Bone marrow (tissue), 2 donors: ENCODE data around the gene LRRC53.

ENCODE experiments used
- DNase-seq, 2 donors: peaks; one replicate each; lab custom pipeline; 2025; lab: John Stamatoyannopoulos, UW

The LRRC53 gene

DNA sequence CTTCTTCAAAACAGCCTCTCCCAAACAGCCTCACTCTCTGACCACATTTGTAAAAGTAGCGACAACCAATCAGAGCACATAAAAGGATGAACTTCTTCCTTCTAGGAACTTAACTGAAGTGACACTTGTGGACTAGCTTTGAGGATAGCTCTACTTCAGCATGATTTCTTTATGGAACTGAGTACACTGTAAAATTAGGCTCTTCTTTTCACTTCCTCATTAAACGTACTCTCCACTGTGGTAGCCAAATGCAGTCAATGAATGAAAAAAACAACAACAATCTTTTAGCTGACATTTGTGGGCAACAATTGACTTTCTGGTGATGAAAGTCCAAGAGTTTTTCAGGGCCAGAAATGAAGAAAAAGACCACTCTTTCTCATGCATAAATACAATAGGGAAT is 9.6 kb downstream of the LRRC53 start:
- DNase-seq: no peak

DNA sequence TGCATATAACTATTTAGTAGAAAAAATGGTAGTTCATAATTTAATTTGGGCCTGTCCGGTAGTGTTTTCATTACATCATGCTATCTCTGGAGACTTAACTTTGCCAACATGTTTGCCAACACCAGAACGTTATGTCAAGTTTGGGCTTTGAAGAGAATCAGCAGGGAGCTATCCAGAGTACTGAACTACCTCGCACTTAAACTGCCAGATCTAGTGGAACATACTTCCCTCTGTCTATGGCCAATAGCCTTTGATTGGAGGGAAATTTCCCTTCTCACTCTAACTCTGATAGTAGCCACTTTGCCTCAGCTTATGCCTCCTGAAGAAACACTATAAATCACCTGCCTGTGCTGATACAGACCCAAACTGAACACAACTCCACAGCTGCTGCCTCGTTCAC is 10.0 kb downstream of the LRRC53 start:
- no peak for DNase-seq

DNA sequence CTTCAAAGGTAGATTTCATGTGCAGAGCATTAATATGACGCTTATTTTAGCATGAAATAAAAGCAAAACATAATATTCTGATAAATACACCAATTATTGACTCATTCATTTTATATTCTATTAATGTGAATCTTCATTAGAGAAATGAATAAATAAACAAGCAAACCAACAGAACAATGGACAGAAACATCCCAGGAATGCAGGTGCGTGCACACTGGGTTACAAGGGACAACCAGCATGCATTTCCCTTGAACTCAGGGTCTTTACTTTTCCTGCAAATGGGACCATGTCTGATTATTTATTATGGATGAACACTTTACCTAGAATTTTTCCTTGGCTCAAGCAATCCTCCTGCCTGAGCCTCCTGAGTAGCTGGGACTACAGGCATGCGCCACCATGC is 13.5 kb downstream of the LRRC53 start:
- DNase-seq: no peak

DNA sequence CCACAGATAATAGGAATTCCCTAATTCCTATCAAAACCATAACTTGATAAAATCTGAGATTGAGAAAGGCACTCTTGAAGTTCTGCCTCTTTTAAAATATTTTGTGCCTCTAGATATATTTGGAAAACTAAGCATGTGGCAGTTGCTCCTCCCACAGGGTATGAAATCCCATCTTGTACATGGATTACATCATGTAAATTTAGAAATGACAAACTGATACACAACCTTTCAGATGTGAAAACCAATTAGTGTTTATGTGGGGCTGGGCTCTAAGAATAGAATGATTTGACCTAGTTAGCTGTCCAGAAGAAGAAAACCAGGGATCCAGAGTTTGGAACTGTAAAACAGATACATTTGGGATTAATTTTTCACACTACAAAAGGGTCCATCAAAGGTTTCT is 15.7 kb downstream of the LRRC53 start:
- DNase-seq: no peak

DNA sequence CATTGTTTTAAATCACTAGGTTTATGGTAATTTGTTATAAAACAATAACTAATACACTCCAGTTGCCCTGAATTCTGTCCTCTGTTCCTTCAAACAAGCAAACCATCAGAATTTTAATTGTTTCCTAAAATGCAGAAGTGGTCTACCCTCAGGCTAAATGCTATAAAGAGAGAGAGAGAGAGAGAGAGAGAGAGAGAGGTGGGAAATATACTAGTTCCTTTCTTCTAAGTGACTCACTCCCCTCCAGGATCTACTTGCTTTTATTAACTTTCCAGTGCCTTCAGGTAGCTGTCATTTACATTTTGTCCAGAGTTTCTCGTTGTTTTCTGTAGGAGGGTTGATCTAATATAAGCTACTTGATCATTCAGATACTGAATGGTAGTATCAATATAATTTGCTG is 26.4 kb downstream of the LRRC53 start:
- DNase-seq: no peak

DNA sequence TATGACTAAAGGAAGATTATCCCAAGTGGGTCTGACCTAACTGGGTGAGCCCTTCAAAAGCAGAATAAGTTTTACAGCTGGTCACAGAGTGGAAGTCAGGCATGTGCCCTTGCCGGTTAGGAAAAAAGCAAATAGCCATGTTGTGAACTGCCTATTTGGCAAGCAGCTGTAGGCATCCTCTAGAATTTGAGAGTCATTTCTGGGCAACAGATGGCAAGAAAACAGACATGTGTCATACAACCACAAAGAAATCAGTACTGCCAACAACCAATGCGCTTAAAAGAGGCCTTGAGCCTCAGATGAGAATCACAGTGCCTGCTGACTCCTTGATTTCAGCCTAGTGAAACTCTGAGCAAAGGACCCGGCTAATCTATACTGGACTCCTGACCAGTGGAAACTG is 26.8 kb downstream of the LRRC53 start:
- no peak for DNase-seq

DNA sequence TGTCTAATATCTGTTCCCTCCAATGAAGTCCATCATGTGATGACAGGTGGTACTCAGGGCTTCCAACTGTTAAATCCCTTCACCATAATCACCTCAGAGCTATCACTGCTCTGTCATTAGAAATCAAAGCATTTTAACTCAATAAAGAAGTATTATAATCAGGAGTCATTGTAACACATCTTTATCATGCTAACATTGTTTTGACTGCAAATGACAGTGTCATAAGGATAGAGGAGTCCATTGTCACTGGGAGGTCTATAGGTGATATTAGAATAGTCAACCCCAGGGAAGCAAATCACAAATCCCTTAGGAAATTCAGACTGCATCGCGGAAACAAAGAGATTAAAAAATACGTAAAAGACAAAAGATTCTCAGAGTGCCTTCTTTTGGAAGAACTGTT is 30.8 kb downstream of the LRRC53 start:
- no peak for DNase-seq

DNA sequence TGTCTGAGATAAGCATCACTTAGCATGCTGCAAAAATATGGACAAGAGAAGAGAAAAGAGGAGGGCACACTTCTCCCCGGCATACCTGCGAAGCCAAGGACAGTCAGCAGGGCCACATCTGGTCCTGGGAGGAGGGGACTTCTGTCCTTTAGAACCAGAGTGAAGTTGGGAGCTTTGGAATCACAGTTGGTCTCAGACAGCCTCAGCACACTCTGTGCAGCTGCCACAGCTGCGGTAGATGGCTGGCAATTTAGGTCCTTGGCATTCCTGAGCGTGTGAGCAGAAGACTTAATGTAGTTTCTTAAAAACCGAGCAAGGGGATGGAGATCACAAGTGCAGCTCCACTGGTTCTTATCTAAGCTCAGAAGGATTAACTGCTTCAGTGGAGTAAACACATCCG is 32.3 kb downstream of the LRRC53 start:
- DNase-seq: no peak

DNA sequence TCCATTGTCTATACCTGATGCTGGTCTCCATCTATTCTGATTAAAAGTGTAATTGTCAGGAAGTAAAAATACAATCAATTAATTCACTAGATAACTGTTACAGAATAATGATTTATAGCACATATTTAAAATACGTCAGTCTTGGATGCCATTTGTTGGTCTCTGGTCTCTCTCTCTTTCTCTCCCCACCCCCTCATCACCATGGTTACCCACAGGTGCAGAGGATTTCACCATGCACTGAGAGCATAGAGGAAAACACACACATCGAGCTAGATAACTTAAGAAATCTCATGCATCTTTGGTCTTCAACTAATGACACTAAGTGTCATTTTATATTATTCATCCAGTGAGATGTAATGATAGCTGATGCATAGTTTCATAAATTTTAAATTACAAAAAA is 33.4 kb downstream of the LRRC53 start:
- no peak for DNase-seq

DNA sequence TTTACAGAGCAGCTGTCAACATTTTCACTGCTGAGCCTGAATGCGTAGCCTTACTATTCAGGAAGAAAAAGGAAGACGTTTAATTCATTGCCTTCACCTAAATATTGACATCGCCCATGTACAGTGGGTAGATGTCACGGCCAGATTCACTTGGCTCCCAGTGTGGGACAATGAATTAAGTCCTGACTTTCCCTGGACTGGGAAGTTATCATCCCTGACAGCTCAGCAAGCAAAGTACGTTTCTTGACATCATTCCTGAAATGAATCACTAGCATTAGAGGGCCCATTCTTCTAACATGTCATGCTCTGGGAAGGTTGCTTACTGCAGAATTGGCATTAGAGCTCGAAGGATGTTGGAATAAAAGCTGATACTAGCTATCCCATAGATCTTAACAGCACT is 37.8 kb downstream of the LRRC53 start:
- no peak for DNase-seq

DNA sequence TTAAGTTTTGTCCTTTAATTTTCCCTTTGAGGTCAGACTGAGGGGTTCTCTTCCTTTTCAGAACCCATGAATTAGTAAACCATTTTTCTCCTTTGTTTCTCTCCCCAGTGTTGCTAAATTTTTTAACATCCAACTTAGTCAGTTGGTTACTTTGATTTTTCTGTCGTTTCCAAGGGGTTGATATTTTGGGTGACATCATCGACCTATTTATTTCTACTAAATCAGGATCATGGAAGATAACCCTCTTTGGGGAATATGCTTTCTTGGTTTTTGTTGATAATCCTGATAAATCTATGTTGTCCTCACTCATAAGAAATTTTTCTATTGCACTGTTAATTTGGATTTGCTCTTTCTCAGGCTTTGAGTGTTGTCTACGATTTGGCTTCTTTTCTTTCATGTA is 40.9 kb downstream of the LRRC53 start:
- no peak for DNase-seq

DNA sequence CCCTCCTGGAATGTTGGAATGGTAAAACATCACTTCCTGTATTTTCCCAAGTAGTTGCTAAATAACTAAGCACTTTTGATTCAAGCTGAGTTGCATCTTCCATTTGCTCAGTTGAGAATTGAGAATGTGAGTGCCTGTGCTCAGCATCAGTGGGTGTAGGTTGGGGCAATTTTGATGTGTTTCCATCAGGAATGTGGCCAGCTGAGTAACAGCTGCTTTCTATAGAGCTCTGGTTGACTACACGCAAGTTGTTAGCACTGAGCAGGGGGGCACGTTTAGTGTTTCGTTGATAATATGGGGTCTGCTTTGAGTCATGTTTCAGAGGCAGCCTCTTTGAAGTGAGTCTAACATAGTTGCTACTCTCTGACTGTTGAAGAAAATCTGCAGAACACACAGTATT is 41.5 kb downstream of the LRRC53 start:
- no peak for DNase-seq

DNA sequence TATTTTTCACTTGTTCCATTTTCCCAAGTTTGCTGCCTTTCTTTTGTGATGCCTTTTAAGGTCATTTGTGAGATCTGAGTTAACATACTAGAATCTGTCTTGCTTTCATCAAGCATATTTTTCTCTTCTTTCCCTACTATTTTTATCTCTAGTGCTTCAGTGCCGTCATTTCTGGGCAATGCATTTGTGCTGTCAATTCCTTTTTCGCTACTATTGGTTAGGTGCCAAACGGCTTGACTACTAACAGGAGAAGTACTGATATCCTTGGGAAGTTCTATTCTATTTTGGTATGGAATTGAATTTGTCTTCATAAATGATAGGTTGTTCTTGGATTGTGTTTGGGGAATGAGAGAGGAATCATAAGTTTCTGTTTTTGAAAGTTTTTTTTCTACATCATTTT is 42.2 kb downstream of the LRRC53 start:
- no peak for DNase-seq

DNA sequence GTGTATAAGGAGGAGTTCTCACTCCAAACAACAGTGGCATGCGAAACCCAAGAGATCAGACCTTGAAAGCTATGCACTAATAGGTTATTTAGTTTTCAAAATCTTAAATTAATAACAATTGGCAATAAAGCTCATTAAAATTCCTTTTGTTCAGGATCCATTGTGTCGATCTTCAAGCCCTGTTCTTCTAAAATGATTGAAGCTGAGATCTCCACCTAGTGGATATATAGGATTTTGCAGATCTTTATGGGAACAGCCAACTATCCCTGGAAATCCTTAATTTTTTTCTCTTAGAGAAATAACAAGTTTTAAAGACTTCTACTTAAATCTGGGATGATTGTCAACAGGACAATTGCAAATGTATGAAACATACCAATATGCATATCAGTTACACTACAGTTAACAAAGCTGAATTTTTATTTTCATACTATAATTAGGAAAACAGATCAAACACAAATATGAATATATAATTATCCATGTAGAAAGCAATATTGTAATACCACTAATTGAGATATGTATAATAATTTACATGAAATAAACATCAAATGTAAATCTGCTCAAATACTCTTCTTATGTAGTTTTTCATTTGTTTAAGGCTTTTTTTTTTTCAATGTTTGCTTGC is 43.3 kb downstream of the LRRC53 start:
- DNase-seq: no peak

DNA sequence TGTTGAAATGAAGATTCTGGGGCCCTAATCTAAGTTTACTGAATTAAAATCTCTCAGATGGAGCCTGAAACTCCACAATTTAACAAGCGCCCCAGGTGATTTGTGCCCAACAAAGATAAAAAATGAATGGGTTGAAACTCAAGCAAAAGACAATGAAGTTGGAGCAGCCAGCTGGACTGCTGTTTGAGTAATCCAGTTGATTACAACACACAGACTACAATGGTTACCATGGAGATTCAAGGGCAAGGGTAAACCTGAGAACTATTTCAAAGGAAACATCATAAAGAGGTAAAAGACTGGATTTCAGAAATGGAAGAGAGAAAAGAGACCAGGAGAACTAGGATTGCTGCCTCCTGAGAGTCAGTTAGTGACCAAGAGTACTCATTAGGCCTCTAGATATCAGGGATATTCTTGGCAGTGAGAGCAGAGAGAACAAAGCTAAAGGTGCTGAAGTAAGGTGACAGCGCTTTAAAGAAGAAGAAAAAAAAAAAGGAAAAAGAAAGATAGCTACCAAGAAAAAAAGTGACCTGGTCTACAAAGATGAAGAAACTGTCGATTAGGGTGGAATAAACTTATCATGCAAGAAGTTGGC is 44.5 kb downstream of the LRRC53 start:
- DNase-seq: no peak

DNA sequence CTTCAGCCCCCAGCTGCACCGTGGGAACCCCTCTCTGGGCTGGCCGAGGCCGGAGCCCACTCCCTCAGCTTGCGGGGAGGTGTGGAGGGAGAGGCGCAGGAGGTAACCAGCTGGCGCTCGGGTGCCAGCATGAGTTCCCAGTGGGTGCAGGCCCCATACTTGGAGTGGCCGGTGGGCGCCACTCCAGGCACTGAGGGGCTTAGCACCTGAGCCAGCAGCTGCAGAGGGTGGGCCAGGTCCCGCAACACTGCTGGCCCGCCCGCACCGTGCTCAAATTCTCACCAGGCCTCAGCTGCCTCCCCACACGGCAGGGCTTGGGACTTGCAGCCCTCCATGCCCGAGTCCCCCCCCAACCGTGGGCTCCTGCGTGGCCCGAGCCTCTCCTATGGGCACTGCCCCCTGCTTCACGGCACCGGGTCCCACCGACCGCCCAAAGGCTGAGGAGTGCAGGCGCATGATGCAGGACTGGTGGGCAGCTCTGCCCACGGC is 47.2 kb downstream of the LRRC53 start:
- no peak for DNase-seq

DNA sequence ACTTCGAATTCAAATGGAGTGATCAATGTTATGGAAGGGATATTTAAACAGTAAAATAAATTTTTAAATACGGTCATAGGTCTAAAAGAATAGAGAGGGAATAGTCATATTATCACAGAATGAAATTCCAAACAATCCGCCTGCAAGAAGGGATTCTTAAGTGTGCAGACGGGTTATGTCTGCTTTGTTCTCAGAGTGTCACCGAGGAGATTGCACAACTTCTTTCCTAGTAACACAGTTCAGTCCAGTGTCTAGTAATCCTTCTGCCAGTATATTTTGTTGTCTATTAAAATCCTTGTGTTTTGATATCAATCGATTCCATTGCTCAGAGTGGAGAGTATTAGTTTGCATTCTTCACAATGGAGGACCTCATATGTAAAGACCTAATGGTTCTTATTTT is 48.4 kb downstream of the LRRC53 start:
- DNase-seq: no peak

DNA sequence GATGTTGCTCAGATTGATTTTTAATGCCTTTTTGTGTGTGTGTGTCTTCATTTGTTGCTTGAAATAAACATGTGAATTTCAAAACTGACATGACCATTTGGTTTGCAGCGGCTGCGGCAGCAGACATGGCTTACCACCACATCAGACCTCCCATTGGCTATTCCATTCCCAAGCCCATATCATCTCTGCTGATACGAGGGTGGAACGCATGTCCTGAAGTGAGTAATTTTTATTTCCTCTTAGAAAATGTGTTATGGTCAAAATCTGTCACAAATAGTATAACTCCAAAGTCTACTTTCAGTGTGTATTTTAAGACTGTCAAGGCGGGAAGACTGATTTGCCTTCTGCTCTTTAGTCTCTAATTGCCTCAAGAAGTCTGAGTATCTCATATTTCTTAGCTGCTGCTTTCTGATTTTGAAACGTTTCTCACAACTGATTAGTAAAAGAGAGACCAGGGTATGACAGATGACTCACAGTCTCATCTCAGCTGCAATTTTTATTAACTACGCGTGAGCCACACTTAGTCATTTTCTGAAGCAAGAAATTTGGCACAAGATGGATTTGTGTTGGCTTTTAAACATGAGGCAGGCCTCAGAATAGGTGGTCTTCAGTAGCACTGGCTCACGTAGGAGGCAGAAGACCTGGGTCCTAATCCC is 49.0 kb downstream of the LRRC53 start:
- no peak for DNase-seq

DNA sequence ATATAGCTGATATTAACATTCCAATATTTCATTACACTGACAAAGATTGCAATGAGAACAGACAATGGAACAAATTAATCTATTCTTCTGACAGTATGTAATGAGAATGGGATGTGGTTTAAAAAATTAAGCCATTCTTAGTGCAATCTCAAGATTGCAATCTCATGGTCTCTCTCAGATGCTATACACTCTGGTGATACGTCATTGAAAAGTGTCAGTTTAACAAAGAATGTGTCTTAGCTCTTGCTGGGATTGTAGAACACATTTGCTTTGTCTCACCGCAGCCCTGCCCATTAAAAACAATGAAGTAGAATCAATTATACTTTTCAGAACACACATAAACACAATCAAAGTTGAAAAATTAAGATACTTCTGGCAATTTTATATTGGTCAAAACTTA is 55.2 kb downstream of the LRRC53 start:
- DNase-seq: no peak

DNA sequence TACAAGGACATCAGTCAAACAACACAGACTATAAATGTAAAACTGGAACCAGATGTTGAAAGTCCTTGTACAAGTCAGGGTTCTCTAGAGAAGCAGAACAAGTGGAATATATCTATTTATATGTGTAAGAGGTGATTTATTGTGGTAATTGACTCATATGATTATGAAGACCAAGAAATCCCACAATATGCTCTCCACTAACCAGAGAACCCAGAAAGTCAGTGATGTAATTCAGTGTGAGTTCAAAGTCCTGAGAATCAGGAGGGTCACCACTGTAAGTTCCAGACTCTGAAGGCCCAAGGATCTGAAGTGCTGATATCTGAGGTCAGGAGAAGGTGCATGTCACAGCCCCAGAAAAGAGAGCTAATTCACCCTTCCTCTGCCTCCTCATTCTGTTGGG is 57.0 kb downstream of the LRRC53 start:
- no peak for DNase-seq

DNA sequence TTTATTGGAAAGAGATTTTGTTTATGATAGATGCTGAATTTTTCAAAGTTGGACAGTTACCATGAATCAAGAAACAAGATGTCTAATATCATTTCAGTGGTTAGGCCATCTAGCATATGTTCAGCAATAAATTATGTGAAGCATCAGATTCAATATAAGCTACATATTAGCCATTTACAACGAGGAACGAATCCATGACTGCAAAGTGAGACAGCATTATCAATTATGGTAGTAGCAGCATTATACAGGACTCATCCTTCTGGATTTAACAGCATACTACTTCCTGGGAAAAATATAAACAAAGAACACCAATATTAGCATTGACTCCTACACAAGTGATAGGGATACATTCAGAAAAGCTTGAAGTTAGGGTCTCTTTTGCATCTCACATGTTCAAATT is 59.1 kb downstream of the LRRC53 start:
- DNase-seq: no peak

DNA sequence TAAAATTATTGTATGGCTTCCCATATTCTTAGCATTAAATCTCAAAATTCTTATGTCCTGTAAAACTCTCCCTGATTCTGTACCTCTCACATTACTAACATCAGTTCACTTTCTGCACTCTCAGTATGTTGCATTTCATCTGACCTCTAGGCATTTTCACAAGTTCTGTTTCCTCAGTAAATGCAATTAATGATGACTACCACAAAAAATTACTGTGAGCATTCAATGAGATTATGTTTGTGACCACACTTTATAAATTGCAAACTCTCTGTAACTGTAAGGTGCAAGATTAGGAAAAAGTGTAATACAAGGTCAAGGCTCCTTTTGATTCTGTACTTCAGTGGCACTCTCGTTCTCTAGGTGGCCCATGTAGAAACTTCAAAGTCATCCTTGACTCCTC is 60.4 kb downstream of the LRRC53 start:
- no peak for DNase-seq

DNA sequence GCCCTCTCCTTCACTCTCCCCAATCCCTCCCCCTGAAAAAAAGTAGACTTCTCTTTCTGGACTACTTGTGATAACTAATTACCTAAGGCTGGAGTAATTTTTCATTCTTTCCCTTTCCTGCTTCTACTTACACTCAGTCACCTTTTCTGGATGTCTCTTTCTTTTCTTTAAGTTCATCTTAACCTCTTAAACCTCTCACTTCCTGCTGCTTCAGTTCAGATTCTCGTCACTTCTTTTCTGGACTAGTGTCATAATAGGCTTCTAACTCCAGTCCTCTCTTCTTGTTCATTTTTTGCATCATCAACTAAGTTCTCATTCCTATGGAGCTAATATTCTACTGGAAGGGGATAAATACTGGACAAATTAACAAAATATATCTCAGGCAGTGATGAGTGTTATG is 75.4 kb downstream of the LRRC53 start:
- DNase-seq: no peak

DNA sequence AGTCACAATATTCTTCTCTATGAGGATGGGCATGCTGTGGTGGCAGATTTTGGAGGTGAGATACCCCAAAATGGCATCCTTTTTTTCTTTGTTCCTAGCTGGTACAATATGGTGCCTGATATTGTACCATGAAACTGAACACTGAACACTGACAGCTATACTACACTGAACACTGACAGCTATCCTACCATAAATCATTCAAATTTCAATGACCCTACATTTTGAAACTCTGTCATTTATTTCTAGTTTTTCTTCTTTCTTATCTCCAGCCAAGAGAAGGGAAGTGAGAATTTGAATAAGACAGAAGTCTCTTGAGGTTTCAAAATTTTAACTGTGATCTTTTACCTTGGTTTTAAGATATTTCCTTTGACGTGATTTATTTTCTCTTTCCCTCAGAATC is 76.3 kb downstream of the LRRC53 start:
- no peak for DNase-seq
